GM18907 (cell line): ENCODE results near the gene PIP5K1B.

Source experiments
- ATAC-seq: cut with Tn5 transposase; IDR thresholded peaks from one replicate; pipeline ENCODE4 v1.9.1; 2021; ENCODE audit warnings: mild to moderate bottlenecking, moderate library complexity; ENCODE audit not compliant: unreplicated experiment

The PIP5K1B gene

DNA sequence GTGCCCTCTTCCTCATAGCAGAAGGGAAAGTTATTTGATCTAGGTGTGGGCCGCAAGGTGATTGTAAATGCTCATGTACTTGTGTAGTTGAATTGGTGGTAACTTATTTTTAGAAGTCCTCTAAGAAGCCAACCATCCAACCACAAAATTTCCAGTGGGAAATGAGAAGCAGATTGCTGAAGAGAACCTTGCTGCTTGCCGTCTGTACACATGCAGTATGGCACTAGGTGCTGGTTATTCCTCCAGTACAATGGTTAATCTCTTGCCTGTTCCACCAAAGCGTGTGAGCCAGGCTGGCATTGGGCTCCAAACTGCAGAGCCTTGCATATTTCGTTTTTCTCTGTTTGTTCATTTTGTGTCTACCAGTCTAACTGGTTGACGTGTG is 28.0 kb downstream of the PIP5K1B start:
- ATAC-seq, result no peak

- ATAC-seq, result no peak
Measured at GRCh38 chr9:68738358-68738757, 33.3 kb downstream of the PIP5K1B start.

DNA sequence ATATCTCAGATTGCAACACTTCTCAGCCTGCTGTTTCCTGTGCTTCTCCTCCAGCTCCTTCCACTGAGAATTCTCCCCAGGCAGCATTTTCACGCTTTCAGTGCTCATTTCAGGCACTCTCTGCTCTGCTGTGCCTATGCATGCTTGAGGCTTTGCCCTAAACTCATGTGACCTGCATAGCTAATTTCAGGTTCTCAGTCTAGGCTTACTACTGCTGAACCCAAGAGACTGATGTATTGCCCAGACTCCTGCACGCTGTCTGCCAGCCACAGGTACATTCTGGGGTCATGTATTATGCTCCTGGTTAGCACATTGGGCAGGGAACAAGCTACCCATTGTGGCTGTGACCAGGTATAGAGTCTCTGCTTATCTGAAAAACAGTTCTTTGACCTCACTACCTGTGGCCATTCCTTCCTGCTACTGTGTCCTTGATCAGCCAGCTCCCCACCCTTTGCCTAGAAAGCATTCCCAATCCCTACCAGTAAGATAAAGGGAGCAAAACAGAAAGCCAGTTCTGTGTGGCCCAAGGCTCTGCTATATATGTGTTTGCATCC is 34.7 kb downstream of the PIP5K1B start:
- ATAC-seq, result no peak

GRCh38 chr9:68740561-68740960 is 35.5 kb downstream of the PIP5K1B start:
- ATAC-seq, result no peak

GRCh38 chr9:68741234-68741633 is 36.2 kb downstream of the PIP5K1B start:
- ATAC-seq, result no peak

- no peak for ATAC-seq
Measured at GRCh38 chr9:68741704-68742332, 36.8 kb downstream of the PIP5K1B start.

GRCh38 chr9:68742333-68742730 is 37.3 kb downstream of the PIP5K1B start:
- ATAC-seq, result no peak

DNA sequence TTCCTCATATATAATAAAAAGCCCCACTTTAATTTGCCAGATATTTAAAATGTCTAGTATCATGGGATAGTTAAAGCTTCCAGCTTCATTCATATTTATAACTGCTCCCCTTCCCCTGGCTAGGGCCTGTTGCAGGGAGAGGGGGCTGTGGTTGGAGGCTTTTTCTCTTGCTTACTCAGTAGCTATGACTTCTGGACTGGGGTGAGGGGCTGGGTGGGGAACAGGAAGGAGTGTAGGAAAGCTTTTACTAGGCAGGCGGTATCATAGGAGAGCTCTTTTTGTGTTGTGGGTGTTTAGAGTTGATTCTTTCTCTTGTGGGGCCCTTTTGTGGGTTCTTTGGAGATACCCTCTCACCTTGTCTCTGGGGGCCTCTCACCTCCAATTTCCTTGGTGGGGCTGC is 39.4 kb downstream of the PIP5K1B start:
- ATAC-seq, result no peak

GRCh38 chr9:68746525-68746924 is 41.5 kb downstream of the PIP5K1B start:
- no peak for ATAC-seq

GRCh38 chr9:68747043-68747533 is 42.0 kb downstream of the PIP5K1B start:
- no peak for ATAC-seq

- no peak for ATAC-seq
Measured at GRCh38 chr9:68749135-68749534, 44.1 kb downstream of the PIP5K1B start.

GRCh38 chr9:68749579-68750159 is 44.6 kb downstream of the PIP5K1B start:
- ATAC-seq, result no peak

DNA sequence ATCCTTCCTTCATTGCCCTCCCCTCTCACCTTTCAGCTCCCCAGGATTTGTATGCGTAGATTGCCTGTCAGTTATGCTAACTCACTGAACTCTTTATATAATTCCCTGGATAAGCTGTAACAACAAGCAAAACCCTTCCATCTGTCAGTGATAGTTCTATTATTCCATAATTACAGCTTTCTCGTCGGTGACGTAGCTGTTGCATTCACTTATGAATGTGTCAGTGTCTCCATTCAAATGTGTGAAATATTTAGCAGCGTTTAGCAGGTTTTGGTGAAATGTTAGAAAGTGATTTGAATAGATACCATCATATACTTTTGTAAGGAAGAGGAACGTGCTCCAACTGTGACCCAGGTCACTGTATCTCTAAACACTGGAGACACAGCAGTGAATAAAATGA is 45.2 kb downstream of the PIP5K1B start:
- no peak for ATAC-seq

GRCh38 chr9:68750786-68751185 is 45.7 kb downstream of the PIP5K1B start:
- ATAC-seq, result no peak

GRCh38 chr9:68751556-68751955 is 46.5 kb downstream of the PIP5K1B start:
- no peak for ATAC-seq

DNA sequence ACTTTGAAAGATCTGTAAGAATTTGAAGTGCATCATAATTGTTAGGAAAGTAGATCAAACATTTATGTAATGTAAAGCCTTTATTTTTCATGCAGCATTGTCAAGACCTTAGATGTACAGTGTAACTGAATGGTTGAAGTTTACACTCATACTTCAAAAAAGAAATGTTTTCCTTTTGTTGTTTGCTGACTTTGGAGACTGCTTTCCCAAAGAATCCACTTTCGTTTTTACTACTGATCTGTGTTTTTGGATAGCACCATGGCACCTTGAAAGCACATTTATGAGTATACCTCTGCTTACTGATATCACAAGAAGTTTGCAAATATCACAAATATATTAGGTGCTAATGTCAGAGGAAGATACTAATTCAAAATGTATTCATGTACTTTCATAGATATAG is 50.0 kb downstream of the PIP5K1B start:
- ATAC-seq, result no peak

DNA sequence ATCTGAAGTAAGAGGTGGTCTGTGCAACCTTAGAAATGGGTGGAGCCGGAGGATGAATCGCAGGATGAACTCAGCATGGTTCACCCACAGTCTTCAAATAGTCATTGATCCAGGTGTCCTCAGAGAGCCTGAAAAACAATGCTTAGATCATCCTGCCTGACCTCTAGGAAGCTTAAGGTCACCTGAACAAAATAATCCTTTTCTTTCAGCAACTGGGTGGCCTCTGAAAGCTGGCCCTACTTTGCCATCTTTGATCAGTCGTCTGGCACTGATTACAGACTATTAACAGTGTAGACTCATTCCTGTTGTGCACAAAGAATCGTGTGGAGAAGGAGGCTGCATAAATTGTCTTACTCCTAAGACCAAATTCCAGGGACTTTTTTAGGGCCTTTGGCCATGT is 50.7 kb downstream of the PIP5K1B start:
- no peak for ATAC-seq

DNA sequence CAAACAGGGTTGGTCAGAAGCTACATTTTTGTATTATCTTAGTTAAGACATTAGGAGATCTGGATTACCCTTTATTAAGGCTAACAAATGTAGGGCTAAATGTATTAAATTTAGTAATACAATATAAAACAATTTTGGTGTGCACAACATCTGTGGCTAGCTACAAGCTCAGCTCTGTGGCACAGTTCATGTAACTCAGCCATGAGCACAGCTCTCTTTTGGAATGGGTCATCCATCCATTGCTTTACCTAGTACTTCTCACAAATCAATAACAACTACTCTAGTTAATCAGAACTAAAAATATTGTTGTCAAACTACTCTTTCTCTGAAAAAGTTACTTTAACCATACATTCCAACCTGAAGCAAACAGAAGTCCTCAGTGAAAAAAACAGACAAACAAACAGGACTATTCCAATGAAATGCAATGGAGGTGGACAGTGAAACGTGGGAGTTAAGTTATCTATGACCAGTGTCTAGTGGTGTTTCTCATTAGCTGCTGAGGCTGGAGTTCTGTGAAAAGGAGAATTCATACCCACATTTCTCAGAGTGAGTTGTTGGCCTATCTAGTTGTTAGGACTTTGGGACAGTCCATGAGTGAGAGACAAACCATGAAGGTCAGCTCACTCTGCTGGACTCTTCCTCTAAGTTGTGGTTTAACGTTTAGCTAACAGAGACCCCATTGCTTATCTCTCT is 55.1 kb downstream of the PIP5K1B start:
- ATAC-seq, result no peak

DNA sequence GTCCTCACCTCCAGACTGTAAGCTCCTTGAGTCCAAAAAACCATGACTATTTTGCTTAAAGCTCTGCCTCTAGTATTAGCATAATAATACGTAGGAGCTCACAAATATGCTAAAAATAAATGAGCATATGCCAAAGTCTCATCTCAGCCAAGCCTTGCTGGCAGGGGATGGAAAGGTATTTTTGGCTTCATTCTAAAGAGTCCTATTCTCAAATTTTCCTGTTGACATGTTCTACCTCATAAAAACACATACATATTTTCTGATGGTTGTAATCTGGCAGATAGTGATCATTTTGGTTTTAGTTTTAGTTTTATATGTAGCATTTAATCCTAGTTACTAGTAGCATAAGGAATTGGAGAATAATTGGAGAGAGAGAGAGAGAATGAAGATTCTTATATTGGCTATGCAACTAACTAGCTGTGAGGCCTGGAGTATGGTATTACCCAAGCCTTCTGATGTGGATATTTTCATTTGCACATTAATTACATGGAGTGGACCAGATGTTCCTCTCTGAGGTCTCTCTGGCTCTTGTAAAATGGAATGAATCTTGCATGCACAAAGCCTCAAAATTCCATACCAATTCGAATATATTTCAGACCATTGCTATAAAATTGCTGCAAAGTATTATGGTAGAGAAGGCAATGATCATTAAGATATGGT is 55.8 kb downstream of the PIP5K1B start:
- ATAC-seq, result no peak

DNA sequence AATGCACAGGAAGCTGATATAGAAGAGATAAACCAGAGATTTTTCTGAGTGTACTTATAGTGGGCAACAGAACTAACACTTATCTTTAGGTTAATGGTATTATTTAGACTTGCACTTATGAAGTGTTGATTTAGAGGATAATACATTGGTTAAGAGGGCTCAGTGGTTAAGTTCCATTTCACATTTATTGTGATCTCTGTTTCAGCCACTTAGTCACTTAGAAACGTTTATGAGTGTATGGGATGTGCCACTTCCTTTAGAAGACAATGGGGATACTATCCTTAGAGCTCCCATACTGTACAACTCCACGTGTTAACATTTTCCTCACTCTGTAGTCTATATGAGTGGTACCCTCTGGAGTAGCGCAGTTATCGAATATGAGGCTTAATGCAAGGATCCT is 57.5 kb downstream of the PIP5K1B start:
- no peak for ATAC-seq

DNA sequence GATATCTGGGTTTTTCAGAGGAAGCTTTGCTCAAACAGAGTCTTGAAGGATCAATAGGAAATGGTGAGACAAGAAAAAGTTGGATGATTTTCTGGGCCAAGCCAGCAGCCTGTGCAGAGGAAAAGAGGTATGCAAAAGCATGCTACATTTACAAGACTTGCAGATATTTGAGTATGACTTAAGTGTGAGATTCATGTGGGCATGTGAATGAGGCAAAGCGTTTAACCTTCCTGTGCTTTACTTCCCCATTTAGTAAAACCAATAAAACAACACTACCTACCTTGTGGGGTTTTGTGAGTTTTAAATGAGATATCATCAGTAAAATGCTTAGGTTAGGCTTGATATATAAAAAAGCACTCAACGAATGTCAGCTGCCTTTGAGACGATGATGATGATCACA is 58.1 kb downstream of the PIP5K1B start:
- ATAC-seq, result no peak

GRCh38 chr9:68768619-68769018 is 63.6 kb downstream of the PIP5K1B start:
- ATAC-seq, result no peak
